Mesenteric fat pad (tissue), 1 donor: ENCODE results near the gene SSBP2. TPM values are rescaled to one million over a fixed set of nuclear protein-coding genes. Genes with fewer than 3 reads are reported as not detected.
"Not testable (repeated sequence)": the region's sequence is repeated elsewhere in the genome, so short reads cannot be mapped to it uniquely, and the experiment has no call there.

Source experiments
- DNase-seq: peaks from one replicate; pipeline ENCODE4 v3.0.0-alpha.2; 2020; ENCODE audit warnings: low spot score
- total RNA-seq: library from RNA; stranded (reverse); fragmentation: NEBNext Ultra II Directional; extraction: Animal tissue kit (Norgen Biotek cat#: 25700); gene quantifications from one replicate; pipeline ENCODE4 v1.2.1, GENCODE V29; 2021
- donor health status: DM: yes; HTN: yes; CAD: no.

SSBP2 gene
- total RNA-seq, 1 donor from 2014 or later = 29.0 TPM

DNA sequence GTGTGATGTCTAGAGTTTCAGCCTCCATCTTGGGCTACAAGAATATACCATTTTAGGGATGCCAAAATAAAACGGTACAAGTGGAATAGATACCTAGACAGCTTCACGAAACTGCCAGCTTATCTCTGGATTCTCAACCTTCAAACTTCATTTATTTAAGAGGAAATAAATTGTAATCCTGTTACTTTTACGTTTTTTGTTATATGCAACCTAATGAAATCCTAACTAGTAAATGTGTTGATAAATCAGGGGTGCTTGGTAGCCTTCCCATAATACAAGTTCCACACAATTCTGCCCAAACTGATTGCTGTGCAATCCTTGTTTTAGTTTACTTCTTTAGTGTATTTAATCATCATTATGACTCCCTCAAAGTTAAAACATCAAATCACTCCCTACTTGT is 75.5 kb downstream of the SSBP2 start:
- DNase-seq = no peak

DNA sequence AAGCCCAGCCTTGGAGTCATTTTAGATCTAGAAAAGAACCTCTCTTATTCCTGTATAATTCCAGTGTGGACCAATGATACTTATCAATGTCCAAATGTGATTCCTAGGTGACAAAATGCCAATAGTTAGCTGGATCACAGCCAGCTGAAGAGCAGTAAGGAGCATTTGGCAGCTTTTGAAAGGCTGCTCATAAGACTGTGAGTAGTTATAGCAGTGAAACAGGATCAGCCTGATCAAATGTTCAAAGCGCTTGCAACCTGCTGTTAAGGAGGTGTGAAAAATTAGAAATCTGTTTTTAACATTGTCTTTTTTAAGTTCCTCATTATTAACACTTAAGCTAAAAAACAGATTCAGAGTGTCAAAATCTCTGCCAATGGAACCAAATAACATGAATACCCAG is 85.1 kb downstream of the SSBP2 start:
- no peak for DNase-seq

DNA sequence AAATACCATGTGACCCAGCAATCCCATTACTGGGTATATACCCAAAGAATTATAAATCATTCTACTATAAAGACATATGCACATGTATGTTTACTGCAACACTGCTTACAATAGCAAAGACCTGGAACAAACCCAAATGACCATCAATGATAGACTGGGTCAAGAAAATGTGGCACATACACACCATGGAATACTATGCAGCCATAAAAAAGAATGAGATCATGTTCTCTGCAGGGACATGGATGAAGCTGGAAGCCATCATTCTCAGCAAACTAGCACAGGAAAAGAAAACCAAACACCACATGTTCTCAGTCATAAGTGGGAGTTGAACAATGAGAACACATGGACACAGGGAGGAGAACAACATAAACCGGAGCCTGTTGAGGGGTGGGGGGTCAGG is 90.3 kb downstream of the SSBP2 start:
- not testable (repeated sequence) for DNase-seq

DNA sequence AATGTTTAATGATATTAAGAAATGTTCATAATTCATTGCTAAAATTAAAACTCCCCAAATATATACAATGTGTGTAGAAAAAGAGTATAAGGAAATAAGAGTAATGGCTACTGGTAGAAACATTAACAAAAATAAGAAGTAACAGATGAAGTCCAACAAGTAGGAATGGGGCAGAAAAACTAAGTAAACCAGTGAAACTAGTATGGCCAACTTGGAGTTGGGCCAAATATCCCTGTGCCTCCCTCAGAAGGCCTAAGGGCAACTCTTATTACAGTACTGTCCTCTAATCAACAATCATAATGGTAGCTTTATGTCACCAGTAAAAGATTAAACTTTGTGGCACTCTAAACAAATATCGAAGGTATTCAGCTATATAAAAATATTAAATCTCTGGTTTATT is 93.5 kb downstream of the SSBP2 start:
- DNase-seq = no peak

DNA sequence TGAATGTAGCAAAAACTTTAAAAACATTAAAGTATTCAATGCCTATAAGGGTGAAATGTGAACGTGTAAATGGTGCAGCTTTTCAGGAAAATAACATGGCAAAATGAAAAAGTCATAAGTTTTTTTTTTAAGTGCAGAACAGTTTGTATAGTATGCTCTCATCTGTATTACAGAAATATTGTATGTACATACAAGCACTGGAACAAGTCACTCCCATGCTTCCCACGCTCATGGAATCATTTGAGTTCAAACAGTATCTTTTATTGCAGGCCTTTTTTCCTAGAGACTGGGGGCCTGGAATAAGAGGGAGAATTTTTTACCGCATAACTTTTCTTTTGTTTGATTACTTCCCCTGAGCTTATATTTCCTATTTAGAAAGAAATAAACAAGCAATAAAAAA is 94.1 kb downstream of the SSBP2 start:
- no peak for DNase-seq

- no peak for DNase-seq
Measured at GRCh38 chr5:81650987-81651386, 99.9 kb downstream of the SSBP2 start.

GRCh38 chr5:81646469-81646995 is 104.4 kb downstream of the SSBP2 start:
- DNase-seq = no peak

GRCh38 chr5:81642210-81642609 is 108.7 kb downstream of the SSBP2 start:
- DNase-seq = no peak

DNA sequence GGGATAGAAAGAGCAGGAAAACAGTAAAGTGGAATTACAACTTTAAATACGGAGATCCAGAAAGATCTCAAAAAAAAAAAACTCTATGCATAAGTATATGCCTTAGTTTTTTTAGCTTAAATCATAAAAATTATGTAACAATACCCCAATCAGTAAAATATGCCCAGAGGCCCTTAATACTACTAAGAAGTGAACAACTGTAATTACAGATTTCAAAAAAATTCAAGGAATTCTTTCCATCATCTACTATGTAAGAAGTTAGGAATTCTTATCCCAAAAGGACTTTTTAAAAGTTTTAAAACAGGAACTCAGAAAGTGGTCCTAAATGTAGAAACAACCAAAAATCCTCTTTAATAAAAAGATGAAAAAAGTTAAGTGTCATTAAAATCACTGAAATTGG is 111.3 kb downstream of the SSBP2 start:
- DNase-seq = no peak

GRCh38 chr5:81638471-81638870 is 112.4 kb downstream of the SSBP2 start:
- DNase-seq = no peak

GRCh38 chr5:81633891-81634290 is 117.0 kb downstream of the SSBP2 start:
- DNase-seq = no peak

DNA sequence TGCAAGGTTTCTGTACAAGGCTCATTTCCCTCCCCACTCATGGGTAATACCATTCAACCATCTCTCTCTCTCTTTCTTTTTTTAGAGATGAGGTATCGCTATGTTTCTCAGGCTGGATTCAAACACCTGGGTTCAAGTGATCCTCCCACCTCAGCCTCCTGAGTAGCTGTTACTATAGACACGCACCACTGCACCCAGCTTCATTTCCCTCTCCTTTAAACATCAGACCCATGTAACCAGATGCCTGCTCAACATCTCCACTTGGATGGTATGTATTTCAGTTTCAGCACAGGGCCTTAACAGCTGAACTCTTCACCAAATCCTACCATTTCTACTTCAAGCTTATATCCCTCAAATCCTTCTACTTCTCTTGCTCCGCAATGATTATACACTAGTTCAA is 117.4 kb downstream of the SSBP2 start:
- no peak for DNase-seq

- no peak for DNase-seq
Measured at GRCh38 chr5:81632679-81633078, 118.2 kb downstream of the SSBP2 start.

DNA sequence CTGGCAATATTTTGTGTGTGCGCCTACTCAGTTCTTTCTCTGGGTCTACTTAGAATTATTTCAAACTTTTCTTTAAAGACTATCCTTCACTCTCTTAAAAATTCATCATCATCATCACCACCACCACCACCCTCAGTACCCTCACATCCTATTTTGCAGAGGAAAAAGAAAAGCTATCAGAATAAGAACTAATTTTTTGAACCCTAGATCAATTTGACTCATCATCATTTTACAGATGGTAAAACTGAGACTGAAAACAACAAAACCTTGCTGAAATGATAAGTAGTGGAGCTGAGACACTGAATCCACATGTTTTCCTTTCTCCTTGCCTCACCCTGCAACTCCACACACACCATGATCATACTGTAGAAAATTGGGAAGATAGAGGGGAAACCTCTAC is 119.3 kb downstream of the SSBP2 start:
- no peak for DNase-seq

DNA sequence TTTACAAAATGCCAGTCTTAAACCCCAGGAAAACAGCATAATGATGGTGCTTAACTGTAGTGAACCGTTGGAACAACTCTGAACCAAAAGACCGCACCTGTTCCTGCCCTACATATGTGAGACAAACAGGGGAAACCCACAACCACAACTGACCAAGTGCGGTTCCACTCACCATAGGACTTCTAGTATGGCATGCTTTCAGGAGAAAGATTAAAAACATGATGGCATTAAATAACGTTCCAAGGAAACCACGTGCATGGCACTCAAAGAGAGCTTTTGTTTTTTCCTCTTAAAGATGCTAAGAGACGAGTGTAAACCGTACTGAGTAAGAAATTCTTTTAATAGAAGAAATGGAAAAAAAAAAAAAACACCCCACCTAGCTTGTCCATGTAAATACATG is 119.8 kb downstream of the SSBP2 start:
- no peak for DNase-seq

DNA sequence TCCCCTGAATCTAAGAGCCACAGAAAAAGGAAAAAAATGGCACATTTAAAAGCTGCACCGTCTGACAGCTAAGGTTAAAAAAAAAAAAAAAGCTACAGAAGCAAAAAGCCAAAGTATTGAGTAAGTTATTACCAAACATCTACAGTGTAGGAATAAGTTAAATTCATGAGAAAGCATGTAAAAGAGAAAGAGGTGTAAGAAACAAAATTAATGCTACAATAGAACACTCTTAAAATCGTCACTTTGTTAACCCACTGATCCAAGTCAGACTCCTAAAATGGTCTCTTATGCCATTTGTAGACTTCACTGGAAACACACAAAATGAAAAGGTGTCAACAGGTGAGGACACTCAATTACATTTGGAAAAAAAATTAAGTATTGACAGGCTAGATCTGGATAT is 120.2 kb downstream of the SSBP2 start:
- DNase-seq = no peak

GRCh38 chr5:81629986-81630385 is 120.9 kb downstream of the SSBP2 start:
- DNase-seq = no peak

DNA sequence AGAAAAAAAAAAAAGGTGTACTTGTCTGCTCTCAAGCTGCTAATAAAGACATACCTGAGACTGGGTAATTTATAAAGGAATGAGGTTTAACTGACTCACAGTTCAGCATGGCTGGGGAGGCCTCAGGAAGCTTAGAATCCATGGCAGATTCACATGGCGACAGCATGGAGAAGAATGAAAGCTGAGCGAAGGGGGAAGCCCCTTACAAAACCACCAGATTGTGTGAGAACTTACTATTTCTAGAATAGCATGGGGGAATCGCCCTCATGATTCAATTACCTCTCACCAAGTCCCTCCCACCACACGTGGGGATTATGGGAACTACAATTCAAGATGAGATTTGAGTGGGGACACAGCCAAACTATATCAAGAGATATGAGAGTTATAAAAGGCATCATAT is 122.8 kb downstream of the SSBP2 start:
- DNase-seq = not testable (repeated sequence)

DNA sequence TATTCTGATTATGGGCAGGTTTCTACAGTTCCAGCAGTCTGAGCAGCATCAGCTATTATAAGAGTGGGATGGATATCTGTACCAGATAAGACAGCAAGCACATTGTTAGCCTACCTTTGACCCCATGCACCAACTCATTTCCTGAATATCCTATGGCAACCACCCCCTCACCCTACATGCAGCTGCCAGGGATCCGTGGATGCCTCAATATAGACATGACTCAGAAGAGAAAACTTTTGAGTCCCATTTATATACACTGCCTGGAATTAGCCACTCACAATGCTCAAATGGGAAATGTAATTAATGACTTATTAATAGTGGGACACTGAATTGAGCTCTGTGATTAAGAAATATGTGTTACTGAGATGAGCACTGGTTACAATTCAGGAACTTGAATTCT is 124.4 kb downstream of the SSBP2 start:
- no peak for DNase-seq

- DNase-seq = no peak
Measured at GRCh38 chr5:81609810-81610375, 141.0 kb downstream of the SSBP2 start.

DNA sequence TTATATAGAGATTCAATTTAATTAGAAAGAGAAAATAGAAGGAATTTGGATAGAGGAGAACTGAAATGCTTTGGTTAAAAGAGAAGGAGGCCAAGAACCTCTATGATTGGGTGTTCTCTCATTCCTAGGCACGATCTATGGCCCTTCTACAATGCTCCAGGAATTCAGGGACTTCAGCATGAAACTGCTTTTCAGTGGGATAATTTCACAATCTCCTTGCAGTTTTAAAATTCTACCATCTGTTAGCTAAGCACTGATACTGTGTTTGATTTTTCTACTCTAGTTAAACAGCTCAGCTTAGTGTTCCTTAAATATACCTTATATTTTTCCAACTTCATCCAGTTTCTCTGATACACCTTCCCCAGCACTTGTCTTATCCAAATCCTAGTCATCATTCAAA is 141.9 kb downstream of the SSBP2 start:
- no peak for DNase-seq

- no peak for DNase-seq
Measured at GRCh38 chr5:81607693-81608092, 143.2 kb downstream of the SSBP2 start.

DNA sequence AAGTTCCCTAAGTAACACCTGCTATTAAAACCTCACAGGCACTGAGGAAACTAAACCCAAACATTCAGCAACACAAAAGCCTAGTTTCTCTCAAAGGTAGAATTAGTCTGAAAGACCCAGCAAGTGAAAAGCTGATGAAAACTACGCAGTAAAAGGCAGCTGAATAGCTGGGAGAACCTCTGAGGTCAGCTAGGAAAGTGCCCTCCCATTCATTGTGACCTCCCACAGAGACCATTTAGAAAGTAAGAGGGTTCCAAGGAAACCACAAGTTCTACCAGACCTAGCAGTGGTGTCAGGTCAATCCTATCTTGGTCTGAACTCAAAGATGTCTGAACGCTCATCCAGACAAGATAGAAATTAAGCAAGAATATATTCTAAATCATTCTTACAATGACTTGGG is 144.7 kb downstream of the SSBP2 start:
- no peak for DNase-seq

- DNase-seq = no peak
Measured at GRCh38 chr5:81605299-81605698, 145.6 kb downstream of the SSBP2 start.
